NB4 (cell line): ENCODE measurements around the gene CFAP300.

Source experiments
- DNase-seq: peaks from one replicate; pipeline ENCODE4 v3.0.0; 2010; ENCODE audit warnings: low read depth
- H3K4me3 ChIP-seq: one replicate; pipeline ENCODE4 v1.5.1; 2011; ENCODE audit warnings: mild to moderate bottlenecking, low read depth, low read length, moderate library complexity
- MYC ChIP-seq: IDR thresholded peaks from 2 replicates; pipeline ENCODE4 v1.6.1; 2011; ENCODE audit warnings: low read depth, low read length
- POLR2A ChIP-seq: IDR thresholded peaks from 2 replicates; pipeline ENCODE4 v1.6.1; 2011; ENCODE audit warnings: mild to moderate bottlenecking; ENCODE audit not compliant: insufficient read length; ENCODE audit errors: extremely low read depth
- TF ChIP-seq, protein P1 (sequence below): IDR thresholded peaks from 2 replicates; pipeline ENCODE4 v1.6.1; 2011; ENCODE audit warnings: low read depth, low read length
- TF ChIP-seq, protein P2 (sequence below): IDR thresholded peaks from one replicate; pipeline ENCODE4 v1.5.1; 2012; ENCODE audit warnings: low read depth, low read length

Gene CFAP300

GRCh38 chr11:102062106-102062505 is 14.9 kb downstream of the CFAP300 start:
- no peak for DNase-seq
- TF ChIP-seq, protein P1, sequence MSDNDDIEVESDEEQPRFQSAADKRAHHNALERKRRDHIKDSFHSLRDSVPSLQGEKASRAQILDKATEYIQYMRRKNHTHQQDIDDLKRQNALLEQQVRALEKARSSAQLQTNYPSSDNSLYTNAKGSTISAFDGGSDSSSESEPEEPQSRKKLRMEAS = no peak
- H3K4me3 ChIP-seq = no peak overlapping the region

DNA sequence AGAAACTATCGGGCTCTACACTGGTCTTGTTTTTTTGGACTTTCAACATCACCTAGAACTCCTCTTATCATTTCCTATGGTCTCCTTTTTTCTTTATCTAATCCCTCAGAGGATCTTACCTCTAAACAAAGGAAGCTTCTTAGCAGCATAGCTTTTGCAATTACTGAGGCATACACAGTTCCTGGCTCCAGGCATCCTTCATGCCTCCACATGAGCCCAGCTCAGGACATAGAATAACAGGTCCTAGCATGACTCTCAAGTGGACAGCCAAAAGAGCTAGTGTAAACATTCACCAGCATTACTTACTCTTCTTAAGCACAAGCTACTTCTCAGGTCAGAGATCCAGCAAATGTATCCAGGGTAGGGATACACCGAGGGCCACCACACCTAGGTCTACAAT is 17.1 kb downstream of the CFAP300 start:
- DNase-seq = no peak
- H3K4me3 ChIP-seq = no peak overlapping the region
- TF ChIP-seq POLR2A = no peak
- TF ChIP-seq, protein P1 = no peak
- TF ChIP-seq, protein P2, sequence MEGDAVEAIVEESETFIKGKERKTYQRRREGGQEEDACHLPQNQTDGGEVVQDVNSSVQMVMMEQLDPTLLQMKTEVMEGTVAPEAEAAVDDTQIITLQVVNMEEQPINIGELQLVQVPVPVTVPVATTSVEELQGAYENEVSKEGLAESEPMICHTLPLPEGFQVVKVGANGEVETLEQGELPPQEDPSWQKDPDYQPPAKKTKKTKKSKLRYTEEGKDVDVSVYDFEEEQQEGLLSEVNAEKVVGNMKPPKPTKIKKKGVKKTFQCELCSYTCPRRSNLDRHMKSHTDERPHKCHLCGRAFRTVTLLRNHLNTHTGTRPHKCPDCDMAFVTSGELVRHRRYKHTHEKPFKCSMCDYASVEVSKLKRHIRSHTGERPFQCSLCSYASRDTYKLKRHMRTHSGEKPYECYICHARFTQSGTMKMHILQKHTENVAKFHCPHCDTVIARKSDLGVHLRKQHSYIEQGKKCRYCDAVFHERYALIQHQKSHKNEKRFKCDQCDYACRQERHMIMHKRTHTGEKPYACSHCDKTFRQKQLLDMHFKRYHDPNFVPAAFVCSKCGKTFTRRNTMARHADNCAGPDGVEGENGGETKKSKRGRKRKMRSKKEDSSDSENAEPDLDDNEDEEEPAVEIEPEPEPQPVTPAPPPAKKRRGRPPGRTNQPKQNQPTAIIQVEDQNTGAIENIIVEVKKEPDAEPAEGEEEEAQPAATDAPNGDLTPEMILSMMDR = no peak
- TF ChIP-seq MYC = no peak

GRCh38 chr11:102070766-102071165 is 23.5 kb downstream of the CFAP300 start:
- DNase-seq = no peak
- TF ChIP-seq, protein P2 = no peak
- TF ChIP-seq, protein P1 = no peak
- TF ChIP-seq POLR2A (no peak), MYC (no peak)

DNA sequence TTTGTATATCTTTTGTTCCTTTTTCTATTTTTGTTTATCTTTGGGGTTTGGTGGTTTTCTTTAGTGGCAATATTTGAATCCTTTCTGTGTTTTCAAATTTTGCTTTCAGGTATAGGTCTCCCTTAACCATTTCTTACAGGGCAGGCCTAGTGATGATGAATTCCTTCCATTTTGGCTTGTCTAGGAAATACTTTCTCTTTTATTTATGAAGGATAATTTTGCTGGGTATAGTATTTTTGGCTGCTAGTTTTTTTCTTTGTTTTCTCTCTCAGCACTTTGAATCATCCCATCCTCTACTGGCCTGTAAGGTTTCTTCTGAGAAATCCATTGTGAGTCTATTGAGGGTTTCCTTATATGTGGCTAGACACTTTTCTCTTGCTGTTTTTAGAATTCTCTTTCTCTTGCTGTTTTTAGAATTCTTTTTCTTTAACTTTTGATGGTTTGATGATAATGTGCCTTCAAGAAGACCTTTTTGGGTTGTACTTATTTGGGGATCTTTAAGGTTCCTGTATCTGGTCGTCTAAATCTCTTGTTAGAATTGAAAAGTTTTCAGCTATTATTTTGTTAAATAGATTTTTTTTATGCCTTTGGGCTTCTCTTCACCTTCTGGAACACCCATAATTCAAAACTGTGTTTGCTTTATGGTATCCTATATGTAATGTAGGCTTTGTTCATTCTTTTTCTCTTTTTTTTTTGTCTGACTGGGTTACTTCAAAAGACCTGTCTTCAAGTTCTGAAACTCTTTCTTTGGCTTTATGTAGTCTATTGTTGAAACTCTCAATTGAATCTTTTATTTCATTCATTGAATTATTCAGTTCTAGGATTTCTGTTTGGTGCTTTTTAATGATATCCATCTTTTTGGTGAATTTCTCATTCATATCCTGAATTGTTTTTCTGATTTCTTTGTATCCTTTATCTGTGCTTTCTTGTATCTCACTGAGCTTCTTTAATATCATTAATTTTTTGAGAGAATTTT is 24.5 kb downstream of the CFAP300 start:
- H3K4me3 ChIP-seq = no peak overlapping the region
- DNase-seq = no peak
- no peak for TF ChIP-seq POLR2A
- TF ChIP-seq, protein P1 = no peak

More at GRCh38 chr11:102070766-102071165, 23.5 kb downstream of the CFAP300 start:
- H3K4me3 ChIP-seq = no peak overlapping the region

DNA sequence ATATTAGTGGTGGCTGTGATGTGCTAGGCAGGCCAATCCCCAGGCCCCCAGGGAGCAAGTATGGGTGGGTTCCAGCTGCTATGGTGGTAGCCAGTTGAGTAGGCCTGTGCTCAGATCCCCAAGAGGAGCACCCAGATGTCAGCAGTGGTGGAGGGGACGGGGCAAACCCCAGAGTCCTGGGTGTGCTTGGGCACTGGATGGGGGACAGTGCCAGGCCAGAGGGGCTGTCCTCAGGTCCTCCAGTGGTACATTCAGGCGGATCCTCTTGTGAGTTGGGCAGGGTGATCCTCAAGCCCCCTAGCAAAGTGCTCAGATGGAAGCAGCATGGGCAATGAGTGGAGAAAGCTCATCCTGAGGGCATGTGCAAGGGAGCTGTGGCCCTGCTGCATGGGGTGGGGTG is 26.0 kb downstream of the CFAP300 start:
- TF ChIP-seq, protein P1 = no peak
- TF ChIP-seq, protein P2 = no peak
- TF ChIP-seq MYC = no peak
- no peak for TF ChIP-seq POLR2A
- no peak overlapping the region for H3K4me3 ChIP-seq
- DNase-seq = no peak

DNA sequence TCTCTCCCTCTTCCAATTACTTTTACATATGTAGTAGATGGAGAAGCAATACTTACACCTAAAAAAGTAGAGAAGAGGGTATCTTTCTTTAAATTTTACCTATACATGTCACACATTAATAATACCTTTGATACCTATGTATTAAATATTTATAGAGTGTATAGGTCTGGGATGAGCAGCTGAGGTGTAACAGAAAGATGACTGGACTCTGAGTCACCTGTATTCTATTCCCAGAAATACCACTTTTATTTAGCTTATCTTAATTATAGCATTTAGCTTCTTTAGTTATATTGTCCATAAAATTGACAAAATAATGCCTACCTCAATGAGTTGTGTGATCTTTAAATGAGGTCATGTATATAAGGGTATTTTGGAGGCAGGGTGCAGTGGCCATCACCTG is 32.4 kb downstream of the CFAP300 start:
- no peak for DNase-seq
- H3K4me3 ChIP-seq = no peak overlapping the region

More for the DNA sequence above, 32.4 kb downstream of the CFAP300 start:
- TF ChIP-seq MYC (no peak), POLR2A (no peak)
- TF ChIP-seq, protein P2 = no peak
- TF ChIP-seq, protein P1 = no peak
